NT2/D1 (cell line): ENCODE results near the gene CAAP1.
"Not testable (repeated sequence)": the region's sequence is repeated elsewhere in the genome, so short reads cannot be mapped to it uniquely, and the experiment has no call there.

Experiments
- DNase-seq: peaks from one replicate; pipeline ENCODE4 v3.0.0-alpha.2; 2011; ENCODE audit warnings: low read depth, low spot score
- H3K27me3 ChIP-seq: 2 replicates; pipeline ENCODE4 v1.6.0; 2011; ENCODE audit warnings: mild to moderate bottlenecking; ENCODE audit not compliant: insufficient read length, insufficient read depth
- H3K36me3 ChIP-seq: 2 replicates; pipeline ENCODE4 v1.6.1; 2011; ENCODE audit warnings: mild to moderate bottlenecking, low read length, mixed read lengths; ENCODE audit not compliant: insufficient read depth, insufficient read length
- H3K4me1 ChIP-seq: 2 replicates; pipeline ENCODE4 v1.5.1; 2011; ENCODE audit not compliant: insufficient read depth, insufficient read length
- H3K4me3 ChIP-seq: 2 replicates; pipeline ENCODE4 v1.5.1; 2011; ENCODE audit warnings: low read depth; ENCODE audit not compliant: insufficient read length
- H3K9ac ChIP-seq: 2 replicates; pipeline ENCODE4 v1.6.0; 2011; ENCODE audit warnings: low read depth; ENCODE audit not compliant: insufficient read length
- H3K9me3 ChIP-seq: 2 replicates; pipeline ENCODE4 v1.5.1; 2011; ENCODE audit warnings: mild to moderate bottlenecking, low read length; ENCODE audit not compliant: insufficient read depth
- SUZ12 ChIP-seq: IDR thresholded peaks from 2 replicates; pipeline ENCODE4 v1.6.1; 2011; ENCODE audit not compliant: insufficient read length, insufficient read depth; ENCODE audit errors: extremely low read depth
- YY1 ChIP-seq: IDR thresholded peaks from 2 replicates; pipeline ENCODE4 v1.6.1; 2011; ENCODE audit not compliant: insufficient read length, insufficient read depth
- ZNF274 ChIP-seq: IDR thresholded peaks from 2 replicates; pipeline ENCODE4 v1.6.1; 2011; ENCODE audit warnings: mild to moderate bottlenecking, low read depth, low read length

CAAP1 gene

DNA sequence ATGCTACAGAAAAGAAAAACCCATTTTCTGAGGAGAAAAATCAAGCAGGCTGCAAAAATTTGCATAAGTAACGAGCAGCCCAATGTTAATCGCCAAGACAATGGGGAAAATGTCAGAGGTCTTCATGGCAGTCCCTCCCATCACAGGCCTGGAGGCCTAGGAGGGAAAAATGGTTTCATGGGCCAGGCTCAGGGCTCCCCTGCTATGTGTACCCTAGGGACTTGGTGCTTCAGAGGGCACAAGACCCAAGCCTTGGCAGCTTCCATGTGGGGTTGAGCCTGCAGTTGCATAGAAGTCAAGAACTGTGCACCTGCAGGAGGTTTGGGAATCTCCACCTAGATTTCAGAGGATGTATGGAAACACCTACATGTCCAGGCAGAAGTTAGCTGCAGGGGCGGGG, 10.4 kb downstream of the CAAP1 start:
- Histone ChIP-seq H3K9ac (no peak overlapping the region), H3K36me3 (peaks cover 77% of the 10 kb centered on the region), H3K4me3 (no peak overlapping the region), H3K4me1 (no peaks in the 10 kb centered on the region), H3K9me3 (peaks cover 28% of the 10 kb centered on the region), H3K27me3 (no peaks in the 10 kb centered on the region)
- TF ChIP-seq SUZ12 = no peak
- TF ChIP-seq YY1 = no peak
- no peak for TF ChIP-seq ZNF274
- DNase-seq = no peak

DNA sequence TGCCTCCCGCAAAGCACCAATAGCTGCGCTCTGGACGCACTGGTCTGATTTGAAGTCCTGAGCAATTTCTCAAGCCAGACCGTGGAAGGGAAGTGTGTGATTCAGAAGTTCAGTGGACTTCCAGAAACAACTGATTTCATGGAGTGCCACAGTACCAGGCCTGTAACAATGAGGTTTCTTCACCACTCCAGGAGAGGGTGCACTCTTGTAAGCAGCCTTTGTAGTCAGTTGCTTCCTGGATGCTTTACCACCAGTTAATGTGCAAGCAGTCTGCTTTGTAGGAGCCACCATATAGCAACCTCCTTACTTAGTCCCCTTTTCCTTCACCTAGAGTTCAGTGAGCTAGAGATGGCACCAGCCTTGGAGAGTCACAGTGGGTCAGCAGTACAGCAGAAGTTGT, 12.3 kb downstream of the CAAP1 start:
- H3K9me3 ChIP-seq = peaks cover 28% of the 10 kb centered on the region
- H3K9ac ChIP-seq = no peak overlapping the region
- H3K36me3 ChIP-seq = peaks cover 71% of the 10 kb centered on the region
- DNase-seq = no peak
- no peaks in the 10 kb centered on the region for H3K4me1 ChIP-seq
- TF ChIP-seq SUZ12 (no peak), ZNF274 (no peak), YY1 (no peak)
- H3K27me3 ChIP-seq = no peaks in the 10 kb centered on the region
- H3K4me3 ChIP-seq = no peak overlapping the region

GRCh38 chr9:26875155-26875554, 17.4 kb downstream of the CAAP1 start:
- not testable (repeated sequence) for DNase-seq, H3K9ac ChIP-seq, H3K4me3 ChIP-seq, H3K27me3 ChIP-seq, H3K9me3 ChIP-seq, H3K4me1 ChIP-seq
- H3K36me3 ChIP-seq = peaks cover 31% of the 10 kb centered on the region

GRCh38 chr9:26870292-26870691, 22.3 kb downstream of the CAAP1 start:
- no peak for DNase-seq
- no peaks in the 10 kb centered on the region for H3K4me1 ChIP-seq
- H3K27me3 ChIP-seq = no peaks in the 10 kb centered on the region
- H3K36me3 ChIP-seq = peaks cover 8% of the 10 kb centered on the region
- H3K9me3 ChIP-seq = no peaks in the 10 kb centered on the region
- TF ChIP-seq YY1 = no peak
- no peak for TF ChIP-seq ZNF274
- no peak for TF ChIP-seq SUZ12
- H3K9ac ChIP-seq = no peak overlapping the region
- H3K4me3 ChIP-seq = no peak overlapping the region

GRCh38 chr9:26863074-26863473, 29.5 kb downstream of the CAAP1 start:
- no peaks in the 10 kb centered on the region for H3K27me3 ChIP-seq
- no peak overlapping the region for H3K4me3 ChIP-seq
- H3K9me3 ChIP-seq = no peaks in the 10 kb centered on the region
- peaks cover 12% of the 10 kb centered on the region for H3K36me3 ChIP-seq
- TF ChIP-seq YY1 = no peak
- H3K9ac ChIP-seq = no peak overlapping the region
- no peak for DNase-seq
- H3K4me1 ChIP-seq = no peaks in the 10 kb centered on the region

- Histone ChIP-seq H3K4me3 (no peak overlapping the region), H3K9me3 (no peaks in the 10 kb centered on the region), H3K36me3 (peaks cover 28% of the 10 kb centered on the region), H3K9ac (no peak overlapping the region), H3K4me1 (no peaks in the 10 kb centered on the region), H3K27me3 (no peaks in the 10 kb centered on the region)
- no peak for TF ChIP-seq SUZ12
- DNase-seq = peak; percentile 62
Measured at GRCh38 chr9:26856413-26857032, 36.1 kb downstream of the CAAP1 start.

DNA sequence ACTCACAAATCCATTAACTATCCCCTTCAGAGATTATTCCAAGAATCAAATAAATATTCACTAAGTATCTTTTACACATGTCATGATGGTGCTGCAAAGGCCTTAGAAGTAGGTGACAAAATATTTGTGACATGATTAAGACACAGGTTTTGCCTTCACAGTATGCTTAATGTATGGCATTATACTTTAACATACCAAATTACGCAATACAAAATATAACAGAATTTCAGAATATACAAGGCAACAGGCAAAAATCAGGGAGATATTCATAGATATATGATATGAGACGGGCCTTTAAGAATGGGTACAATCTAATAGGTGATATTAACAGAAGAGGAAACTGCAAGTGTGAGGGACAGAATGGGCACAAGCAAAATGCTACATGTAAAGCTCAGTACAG, 41.6 kb downstream of the CAAP1 start:
- no peak overlapping the region for H3K9ac ChIP-seq
- no peaks in the 10 kb centered on the region for H3K27me3 ChIP-seq
- H3K4me3 ChIP-seq = no peak overlapping the region
- H3K9me3 ChIP-seq = no peaks in the 10 kb centered on the region
- TF ChIP-seq YY1 = no peak
- no peak for TF ChIP-seq ZNF274
- no peak for TF ChIP-seq SUZ12
- H3K36me3 ChIP-seq = peaks cover 18% of the 10 kb centered on the region
- no peak for DNase-seq
- no peaks in the 10 kb centered on the region for H3K4me1 ChIP-seq

- Histone ChIP-seq H3K4me1 (no peaks in the 10 kb centered on the region), H3K36me3 (no peaks in the 10 kb centered on the region), H3K27me3 (no peaks in the 10 kb centered on the region), H3K9ac (no peak overlapping the region), H3K4me3 (no peak overlapping the region), H3K9me3 (peaks cover 10% of the 10 kb centered on the region; the same call in 1 of the 2 replicates)
- peak; percentile 9 for DNase-seq
- TF ChIP-seq ZNF274 = no peak
- no peak for TF ChIP-seq SUZ12
- TF ChIP-seq YY1 = no peak
Measured at GRCh38 chr9:26833792-26834191, 58.8 kb downstream of the CAAP1 start.

DNA sequence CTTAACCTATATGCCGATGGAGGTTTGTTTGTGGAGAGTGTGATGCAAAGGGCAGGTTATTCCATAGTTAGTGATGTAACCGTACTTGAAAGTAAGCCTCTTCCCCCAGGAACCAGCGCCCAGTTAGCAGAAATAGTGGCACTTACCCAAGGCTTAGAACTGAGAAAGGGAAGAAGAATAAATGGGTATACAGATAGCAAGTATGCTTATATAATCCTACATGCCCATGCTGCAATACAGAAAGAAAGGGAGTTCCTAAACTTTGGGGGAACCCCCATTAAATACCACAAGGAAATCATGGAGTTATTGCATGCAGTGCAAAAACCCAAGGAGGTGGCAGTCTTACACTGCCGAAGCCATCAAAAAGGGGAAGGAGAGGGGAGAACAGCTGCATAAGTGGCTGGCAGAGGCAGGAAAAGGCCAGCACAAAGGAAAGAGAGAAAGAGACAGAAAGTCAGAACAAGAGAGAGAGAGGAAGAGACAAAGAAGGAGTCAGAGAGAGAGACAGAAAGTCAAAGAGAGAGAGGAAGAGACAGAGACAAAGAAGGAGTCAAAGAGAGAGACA, 64.1 kb downstream of the CAAP1 start:
- not testable (repeated sequence) for DNase-seq, H3K27me3 ChIP-seq, H3K9ac ChIP-seq, H3K9me3 ChIP-seq, H3K4me1 ChIP-seq, H3K36me3 ChIP-seq, H3K4me3 ChIP-seq
